Ramos (cell line): ENCODE results near the gene LMOD3.

Experiments used
- in situ Hi-C: fragments of 300-500 bp; cut with MboI; formaldehyde crosslinking; loops from one replicate; pipeline ENCODE4 v1.14.3; 2022; ENCODE audit warnings: low sequenced_read_pairs; ENCODE audit not compliant: unreplicated experiment

The LMOD3 gene

GRCh38 chr3:69096299-69096698 is 26.1 kb downstream of the LMOD3 start:
- in situ Hi-C loops = no loop called here

DNA sequence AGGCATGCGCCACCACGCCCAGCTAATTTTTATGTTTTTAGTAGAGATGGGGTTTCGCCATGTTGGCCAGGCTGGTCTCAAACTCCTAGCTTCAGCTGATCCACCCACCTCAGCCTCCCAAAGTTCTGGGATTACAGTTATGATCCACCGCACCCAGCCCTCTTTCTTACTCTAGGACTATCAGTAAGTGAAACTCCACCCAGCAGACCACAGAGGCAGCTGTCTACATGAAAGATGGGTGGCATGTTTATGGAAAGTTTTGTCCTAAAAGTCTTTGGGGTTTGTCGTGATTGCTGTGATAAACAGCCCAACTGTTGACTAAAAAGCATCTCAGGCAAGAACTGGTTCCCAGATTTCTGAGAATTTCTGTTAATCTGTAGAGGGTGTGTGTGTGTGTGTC is 26.8 kb downstream of the LMOD3 start:
- in situ Hi-C loops = no loop called here

DNA sequence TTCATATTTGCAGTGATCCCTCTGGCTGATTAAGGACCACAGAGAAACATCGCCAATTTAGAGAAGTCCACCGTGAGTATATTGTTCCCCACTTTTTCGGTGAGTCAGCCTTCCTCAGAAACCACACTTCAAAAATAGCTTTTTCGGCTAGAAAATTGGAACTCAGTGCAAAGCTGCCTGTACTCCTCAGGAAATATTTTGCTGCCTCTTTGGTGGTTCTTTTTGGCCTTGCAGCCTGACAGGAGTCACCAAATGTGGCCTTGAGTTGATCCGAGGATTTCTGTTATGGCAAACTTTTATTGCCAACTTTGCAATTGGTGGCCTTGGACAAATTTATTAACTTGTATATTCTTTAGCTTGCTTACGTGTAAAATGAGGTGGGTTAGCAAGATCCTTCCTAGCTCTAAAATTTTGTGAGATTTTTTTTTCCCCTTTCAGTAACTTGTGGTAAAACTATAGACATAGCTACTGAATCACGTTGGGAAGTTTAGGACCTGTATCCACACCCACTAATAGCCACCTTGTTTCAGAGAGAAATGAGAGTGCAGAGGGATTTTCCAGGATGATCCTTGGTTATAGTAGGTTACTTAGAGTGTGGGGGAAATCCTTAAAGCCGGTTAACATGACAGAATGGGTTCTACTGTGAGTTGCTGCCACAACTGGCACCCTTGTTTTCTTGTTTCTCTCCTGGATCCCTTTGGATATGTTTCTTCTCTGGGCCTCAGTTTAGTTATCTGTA is 27.8 kb downstream of the LMOD3 start:
- in situ Hi-C loops = no loop called here

- in situ Hi-C loops = no loop called here
These were observed 30.3 kb downstream of the LMOD3 start for GRCh38 chr3:69092030-69092516.

- in situ Hi-C loops = no loop called here
These were observed 30.9 kb downstream of the LMOD3 start for GRCh38 chr3:69091389-69092029.

- in situ Hi-C loops = no loop called here
These were observed 32.4 kb downstream of the LMOD3 start for GRCh38 chr3:69090021-69090420.

DNA sequence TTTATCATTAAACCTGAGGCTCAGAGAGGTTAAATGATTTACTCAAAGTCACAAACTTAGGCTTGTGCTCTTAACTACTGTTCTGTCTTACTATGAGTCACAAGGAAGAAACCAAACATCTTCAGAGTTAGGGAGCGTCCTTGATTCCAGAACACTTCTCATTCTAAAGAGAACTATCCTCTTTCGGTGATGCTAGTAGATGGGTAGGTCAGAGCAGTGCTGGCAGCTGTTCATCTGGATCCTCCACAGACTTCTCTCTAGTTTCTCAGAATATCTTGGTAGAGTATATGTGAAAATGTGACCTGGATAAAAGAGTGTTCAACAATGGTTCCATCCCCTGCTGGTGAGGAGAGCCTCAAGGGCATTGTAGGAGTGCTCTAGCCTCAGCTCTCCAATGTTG is 34.3 kb downstream of the LMOD3 start:
- in situ Hi-C loops = no loop called here

DNA sequence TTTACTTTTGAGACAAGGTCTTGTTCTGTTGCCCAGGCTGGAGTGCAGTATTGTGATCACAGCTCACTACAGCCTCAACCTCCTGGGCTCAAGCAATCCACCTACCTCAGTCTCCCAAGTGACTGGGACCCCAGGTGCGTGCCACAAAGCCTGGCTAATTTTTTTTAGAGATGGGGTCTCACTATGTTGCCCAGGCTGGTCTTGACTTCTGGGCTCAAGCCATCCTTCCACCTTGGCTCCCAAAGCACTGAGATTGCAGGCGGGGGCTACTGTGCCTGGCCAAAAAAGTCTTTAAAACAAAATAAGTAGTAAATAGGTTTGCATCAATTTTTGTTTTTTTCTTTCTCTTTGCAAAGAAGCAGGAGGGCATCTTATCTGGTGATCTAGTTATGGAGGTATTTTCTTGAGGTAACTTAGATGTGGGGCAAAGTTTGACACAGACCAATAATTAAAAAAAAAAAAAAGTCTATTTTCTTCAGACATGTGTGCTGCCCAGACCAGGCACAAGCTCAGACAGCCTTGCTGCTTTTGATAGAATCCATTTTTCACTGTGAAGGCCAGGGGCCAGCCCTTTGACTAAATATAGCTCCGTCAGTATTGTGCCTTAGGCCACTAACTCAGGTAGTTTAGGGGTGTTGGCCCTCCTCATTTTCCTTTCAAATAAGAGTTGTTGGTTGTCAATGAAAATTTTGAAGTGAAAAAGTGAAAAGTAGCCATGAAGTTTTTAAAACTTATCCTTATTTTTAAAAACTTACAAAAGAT is 35.2 kb downstream of the LMOD3 start:
- in situ Hi-C loops = no loop called here

GRCh38 chr3:69085833-69086722 is 36.3 kb downstream of the LMOD3 start:
- in situ Hi-C loops = no loop called here

DNA sequence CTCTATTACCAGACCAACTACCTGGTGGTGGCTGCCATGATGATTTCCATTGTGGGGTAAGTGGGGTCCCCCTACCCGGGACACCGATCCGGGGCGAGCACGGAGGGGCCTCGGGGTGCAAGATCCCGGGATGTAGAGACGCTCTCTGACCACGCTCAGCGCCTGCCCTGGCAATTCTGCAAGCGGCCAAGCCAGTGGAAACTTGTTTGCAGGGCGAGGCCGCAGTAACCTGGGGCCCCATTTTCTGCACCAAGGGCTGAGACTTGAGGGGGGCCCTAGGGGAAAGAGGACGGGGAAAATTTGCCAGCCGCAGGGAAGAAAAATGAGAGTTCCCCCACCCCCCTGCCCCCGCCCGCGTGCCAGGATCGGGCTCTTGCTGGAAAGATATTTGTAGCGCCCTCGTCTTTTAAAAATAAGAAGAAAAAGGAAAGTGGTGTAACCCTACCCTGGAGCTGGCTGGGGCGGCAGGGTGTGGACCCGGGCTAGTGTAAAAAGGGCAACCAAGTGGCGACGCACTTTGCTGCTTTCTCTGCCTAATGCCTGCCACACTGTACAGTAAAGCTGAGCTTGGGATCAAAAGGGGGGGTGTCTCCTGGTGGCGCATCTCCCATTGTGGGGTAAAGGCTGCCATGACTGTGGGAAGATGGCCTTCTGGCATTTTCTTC is 37.1 kb downstream of the LMOD3 start:
- in situ Hi-C loops = no loop called here

DNA sequence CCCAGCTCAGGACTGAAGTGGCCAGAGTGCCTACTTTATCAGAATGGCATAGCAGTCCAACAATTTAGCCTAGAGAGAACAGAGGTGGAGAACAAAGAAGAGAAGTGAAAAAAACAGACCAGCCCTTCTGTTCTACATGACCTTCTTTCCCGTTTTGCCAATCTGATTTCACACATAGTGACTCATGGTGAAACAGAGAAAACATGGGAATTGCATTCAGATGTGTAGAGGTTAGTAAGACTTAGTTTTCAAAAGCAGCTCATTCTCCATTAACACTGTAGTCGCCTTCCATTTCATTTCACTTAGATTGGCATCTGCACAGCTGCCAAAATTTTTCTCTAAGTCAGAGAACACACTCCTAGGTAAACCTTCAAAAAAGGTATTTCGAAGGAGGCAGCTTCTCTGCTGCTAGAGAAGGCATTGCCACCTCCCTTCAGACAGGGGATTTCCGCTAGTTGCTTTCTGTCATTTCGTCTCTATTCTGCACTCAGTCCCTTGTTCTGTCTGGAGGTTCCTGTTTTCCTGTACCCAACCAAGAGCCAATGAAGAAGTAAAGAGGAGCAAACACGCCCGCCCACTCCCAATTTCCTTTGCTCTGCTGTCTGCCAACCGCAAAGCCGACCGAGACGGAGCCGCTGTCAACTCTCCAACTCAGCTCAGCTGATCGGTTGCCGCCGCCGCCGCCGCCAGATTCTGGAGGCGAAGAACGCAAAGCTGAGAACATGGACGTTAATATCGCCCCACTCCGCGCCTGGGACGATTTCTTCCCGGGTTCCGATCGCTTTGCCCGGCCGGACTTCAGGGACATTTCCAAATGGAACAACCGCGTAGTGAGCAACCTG is 37.8 kb downstream of the LMOD3 start, which contains the start of gene ARL6IP5:
ARL6IP5 (plus strand) TSS at position 612 of the 842 bp plus-strand sequence; CDS start at position 723, 111 bp downstream.
- in situ Hi-C loops = no loop called here

- in situ Hi-C loops = no loop called here
These were observed 39.6 kb downstream of the LMOD3 start for GRCh38 chr3:69082805-69083204.

- in situ Hi-C loops = no loop called here
These were observed 40.0 kb downstream of the LMOD3 start for GRCh38 chr3:69082361-69082760.

GRCh38 chr3:69081583-69082262 is 40.7 kb downstream of the LMOD3 start:
- in situ Hi-C loops = no loop called here

DNA sequence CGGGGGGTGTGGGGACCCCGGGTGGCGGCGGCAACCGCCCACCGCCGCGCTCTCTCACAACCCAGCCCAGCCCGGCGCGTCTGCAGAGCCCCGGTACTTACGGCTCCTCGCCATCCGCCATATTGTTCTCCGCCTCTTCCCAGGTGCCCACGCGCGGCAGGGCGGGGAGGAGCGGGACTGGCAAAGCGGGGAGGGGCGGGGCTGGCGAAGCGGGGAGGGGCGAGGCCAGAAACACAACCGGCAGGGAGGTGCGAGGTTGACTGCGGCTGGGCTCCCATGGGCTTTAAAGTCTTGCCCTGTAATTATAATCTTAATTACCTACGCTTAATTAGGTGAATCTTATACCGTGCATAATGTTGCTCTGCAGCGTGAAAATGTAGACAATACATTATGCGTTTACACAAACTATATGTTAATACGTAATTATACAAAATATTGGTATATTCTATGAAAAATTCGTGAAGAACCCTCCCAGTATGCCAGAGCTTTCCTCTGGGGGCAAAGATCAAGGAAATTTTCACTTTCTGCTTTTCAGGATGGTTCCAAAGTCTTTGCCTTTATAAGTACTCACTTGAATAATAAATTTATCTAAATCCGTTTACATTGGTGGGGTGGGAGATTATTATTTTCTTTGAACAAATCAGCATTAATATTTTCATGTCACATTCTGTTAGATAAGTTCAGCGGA is 42.0 kb downstream of the LMOD3 start, which contains the start of gene UBA3:
UBA3 (minus strand) TSS at position 133 of the 688 bp plus-strand sequence; CDS start at position 121, 12 bp downstream.
- in situ Hi-C loops = no loop called here

GRCh38 chr3:69079269-69080159 is 42.9 kb downstream of the LMOD3 start:
- in situ Hi-C loops = no loop called here
